Activated CD4-positive, alpha-beta T cell treated with anti-CD3 and anti-CD28 coated beads, Interleukin-2, Interleukin-6, amounts not matched to agents 100 ng/mL and 50 ng/mL, durations not matched to agents 16 hours and 8 hours (primary cell): ENCODE results near the gene DIS3L2.
"Not testable (repeated sequence)": the region's sequence is repeated elsewhere in the genome, so short reads cannot be mapped to it uniquely, and the experiment has no call there.

Experiments
- DNase-seq: peaks from one replicate; pipeline ENCODE4 v3.0.0-alpha.2; 2020

DIS3L2 gene

GRCh38 chr2:232073699-232074098 is 112.2 kb downstream of the DIS3L2 start:
- DNase-seq = no peak

DNA sequence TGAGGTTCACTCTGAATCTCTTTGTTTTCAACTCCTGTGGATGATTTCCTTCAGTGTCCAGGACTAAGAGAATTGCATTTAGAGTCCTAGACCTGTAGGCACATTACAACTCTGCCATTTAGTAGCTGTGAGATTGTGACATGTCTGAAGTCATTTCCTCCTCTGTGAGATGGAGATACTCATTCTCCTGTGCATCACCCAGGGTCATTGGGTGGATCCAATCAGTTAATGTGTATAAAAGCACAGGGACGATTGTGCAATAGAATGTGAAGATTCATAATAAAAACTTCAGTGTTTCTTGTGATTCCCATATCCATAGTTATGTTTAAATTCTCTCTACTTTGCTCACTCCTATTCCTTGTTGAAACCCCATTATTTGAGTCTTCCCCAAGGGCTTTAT is 113.6 kb downstream of the DIS3L2 start:
- no peak for DNase-seq

- no peak for DNase-seq
Measured at GRCh38 chr2:232075859-232076258, 114.3 kb downstream of the DIS3L2 start.

DNA sequence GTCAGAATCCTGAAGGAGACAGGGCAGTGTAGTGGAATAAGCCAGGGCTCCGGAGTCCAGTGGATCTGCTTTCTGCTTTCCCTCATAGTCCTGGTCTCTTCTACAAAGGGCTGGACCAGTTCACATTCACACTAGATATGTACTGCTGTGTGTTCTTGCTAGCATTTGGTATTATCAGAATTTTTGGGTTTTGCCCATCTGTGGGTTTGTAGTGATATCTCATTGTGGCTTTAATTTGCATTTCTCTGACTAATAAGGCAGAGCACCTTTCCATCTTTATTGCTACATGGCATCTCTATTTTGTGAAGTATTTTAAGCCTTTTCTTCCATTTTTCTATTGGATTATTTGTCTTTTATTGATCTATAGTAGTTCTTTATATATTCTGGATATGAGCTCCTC is 114.8 kb downstream of the DIS3L2 start:
- no peak for DNase-seq

DNA sequence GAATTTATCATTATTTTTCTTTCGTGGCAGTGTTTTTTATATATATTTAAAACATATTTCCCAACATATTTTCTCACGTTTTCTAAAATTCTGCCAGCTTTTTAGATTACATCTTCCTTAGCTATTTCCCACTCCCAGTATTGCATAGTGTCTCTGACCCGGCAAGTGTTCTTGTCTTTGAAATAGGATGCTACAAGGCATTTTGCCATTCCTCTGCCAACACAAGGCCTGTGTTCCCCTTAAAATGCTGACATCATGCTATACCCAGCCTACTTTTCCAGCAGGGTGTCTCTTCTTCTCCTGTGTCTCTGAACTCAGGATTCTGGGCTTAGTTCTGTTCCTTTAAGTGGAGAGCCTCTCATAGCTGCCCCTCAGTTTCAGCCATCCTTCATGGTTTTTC is 115.2 kb downstream of the DIS3L2 start:
- no peak for DNase-seq

DNA sequence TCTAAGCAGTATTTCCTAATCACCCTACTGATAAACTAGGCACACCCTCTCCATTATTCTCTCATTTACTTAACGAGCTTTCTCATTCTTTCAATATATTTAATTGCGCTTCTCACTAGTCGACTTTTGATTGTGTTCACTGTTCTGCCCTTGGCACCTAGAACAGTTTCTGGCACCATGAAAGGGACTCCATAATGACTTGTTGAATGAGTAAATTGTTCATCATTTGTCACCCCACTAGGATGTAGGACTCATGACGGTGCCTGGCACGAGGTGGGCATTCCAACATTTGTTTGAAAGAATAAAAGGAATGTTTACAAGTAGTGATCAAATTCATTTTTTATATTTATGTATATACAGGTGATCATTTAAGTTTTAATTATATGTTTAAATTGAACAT is 123.7 kb downstream of the DIS3L2 start:
- no peak for DNase-seq

- DNase-seq = no peak
Measured at GRCh38 chr2:232085826-232086425, 124.4 kb downstream of the DIS3L2 start.

- DNase-seq = no peak
Measured at GRCh38 chr2:232088771-232089170, 127.3 kb downstream of the DIS3L2 start.

GRCh38 chr2:232094201-232094600 is 132.7 kb downstream of the DIS3L2 start:
- no peak for DNase-seq

DNA sequence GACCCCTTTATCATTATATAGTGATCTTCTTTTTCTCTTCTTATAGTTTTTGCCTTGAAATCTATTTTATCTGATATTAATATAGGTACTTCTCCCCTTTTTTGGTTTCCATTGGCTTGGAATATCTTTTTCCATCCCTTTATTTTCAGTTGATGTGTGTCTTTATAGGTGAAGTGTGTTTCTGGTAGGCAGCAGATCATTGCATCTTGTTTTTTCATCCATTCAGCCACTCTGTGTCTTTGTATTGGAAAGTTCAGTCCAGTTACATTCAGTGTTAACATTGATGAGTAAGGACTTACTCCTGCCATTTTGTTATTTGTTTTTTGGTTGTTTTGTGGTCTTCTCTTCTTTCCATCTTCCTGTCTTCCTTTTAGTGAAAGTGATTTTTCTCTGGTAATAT is 133.4 kb downstream of the DIS3L2 start:
- no peak for DNase-seq

DNA sequence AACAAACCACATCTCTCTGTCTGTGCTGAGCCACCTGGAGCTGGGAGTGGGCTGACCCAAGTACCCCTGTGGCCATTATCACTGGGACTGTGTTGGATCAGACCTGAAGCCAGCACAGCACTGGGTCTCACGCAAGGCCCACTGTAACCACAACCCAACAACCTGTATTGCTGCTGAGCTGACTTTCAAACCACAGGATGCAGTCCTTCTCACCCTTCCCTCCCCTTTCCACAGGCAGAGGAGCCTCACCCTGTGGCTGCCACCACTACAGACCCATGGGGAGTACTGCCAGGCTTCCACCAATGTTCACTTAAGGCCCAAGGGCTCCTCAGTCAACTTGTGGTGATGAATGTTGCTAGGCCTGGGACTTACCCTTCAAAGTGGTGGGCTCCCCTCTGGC is 135.7 kb downstream of the DIS3L2 start:
- no peak for DNase-seq

DNA sequence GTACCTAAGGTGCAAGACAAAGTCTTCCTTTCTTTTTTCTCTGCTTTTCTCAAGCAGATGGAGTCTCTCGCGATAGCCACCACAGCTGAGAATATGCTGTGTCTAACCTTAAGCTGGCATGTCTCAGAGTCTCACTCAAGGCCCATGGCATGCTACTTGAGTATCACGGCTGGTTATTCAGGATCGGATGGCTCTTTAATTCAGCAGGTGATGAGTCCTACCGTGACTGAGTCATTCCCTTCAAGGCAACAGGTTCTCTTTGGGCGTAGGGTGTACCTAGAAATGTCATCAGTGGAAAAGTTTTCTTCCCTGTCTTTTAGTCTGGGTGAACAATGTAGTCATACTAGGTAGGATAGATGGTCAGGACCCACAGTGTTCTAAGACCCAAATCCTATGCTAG is 136.2 kb downstream of the DIS3L2 start:
- DNase-seq = no peak

DNA sequence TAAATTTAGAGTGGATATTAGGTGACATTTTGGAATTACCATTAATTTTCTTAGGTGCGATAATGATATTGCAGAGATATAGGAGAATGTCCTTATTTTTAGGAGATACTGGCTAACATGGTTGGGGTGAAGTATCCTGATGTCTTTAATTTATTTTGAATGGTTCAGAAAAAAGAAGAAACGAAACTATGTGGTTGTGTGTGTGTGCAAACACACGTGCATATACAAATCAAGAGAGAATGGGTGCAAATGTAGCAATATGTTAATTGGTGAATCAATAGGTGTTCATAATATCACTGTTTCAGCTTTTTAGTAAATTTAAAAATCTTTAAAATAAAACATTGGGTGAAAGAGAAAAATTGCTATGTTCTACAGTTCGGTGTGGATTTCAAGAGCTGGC is 140.9 kb downstream of the DIS3L2 start:
- DNase-seq = no peak

GRCh38 chr2:232103140-232103737 is 141.7 kb downstream of the DIS3L2 start:
- DNase-seq = no peak

- DNase-seq = no peak
Measured at GRCh38 chr2:232104076-232104646, 142.6 kb downstream of the DIS3L2 start.

DNA sequence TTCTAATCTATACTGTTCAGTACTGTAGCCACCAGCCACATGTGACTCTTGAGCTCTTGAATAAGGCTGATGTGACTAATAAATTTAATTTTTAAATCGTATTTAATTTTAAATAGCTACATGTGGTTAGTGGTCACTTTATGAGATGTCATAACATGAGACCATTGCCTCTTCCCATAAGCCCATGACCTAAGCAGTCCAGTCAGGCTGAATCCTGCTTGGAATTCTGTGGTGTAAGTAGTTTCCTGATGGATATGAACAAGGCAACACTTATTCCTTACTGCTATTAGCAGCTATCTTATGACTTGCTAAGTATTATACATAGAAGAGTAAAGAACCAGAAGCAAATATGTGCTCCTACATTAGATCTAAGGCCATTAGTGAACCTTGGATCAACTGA is 150.0 kb downstream of the DIS3L2 start:
- DNase-seq = no peak

DNA sequence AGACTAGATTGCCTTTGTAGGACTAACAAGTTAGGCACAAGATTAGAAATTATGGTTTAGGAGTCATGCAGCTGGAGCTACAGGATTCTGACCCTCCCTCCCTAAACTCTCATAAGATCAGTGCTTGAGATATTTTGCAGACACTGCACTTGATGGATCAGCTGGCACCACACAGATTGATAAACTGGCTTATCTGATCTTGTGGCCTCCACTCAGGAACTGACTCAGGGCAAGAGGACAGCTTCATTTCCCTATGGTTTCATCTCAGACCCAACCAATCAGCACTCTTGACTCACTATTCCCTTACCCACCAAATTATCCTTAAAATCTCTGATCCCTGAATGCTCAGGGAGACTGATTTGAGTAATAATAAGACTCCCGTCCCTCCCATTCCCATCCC is 152.3 kb downstream of the DIS3L2 start:
- DNase-seq = peak; percentile 50

- DNase-seq = not testable (repeated sequence)
Measured at GRCh38 chr2:232115728-232116361, 154.3 kb downstream of the DIS3L2 start.

DNA sequence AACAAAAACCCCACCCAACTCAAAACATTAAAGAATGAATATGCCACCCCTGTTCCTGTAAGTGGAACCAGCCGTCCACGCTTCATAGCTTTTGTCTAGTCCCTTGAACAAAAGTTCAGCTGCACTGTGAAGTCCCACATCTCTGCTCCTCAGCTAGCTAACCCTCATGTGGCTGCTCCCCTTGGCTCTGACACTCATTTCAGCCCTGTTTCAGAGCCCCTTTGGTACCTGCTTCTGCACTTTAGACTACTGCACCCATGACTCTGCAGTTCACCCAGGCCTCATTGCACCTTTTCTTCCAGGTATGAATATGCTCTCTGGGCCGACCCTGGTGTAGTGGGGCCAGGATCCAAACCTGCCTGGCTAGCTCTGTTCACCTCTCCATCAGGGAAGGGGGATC is 155.3 kb downstream of the DIS3L2 start:
- no peak for DNase-seq

DNA sequence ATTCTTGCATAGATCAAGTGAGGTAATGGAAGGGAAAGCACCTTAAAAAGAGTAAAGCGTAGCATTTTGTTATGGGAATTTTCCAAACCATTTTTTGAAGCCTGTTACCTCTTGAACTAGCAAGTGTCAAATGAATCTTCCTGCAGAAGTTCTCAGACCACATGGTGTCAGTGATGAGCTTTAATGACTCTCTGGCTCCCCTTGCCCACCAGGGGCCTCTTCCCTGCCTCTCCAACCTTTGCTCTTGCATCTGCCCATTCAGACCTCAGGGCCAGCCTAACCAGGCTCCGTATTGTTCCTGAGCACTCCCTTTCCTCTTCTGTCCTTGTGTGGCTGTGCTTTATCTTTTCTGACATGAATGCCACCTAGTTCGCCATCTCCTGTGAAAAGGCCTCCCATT is 155.9 kb downstream of the DIS3L2 start:
- no peak for DNase-seq

- DNase-seq = no peak
Measured at GRCh38 chr2:232120911-232121310, 159.4 kb downstream of the DIS3L2 start.

GRCh38 chr2:232124309-232124708 is 162.8 kb downstream of the DIS3L2 start:
- no peak for DNase-seq

DNA sequence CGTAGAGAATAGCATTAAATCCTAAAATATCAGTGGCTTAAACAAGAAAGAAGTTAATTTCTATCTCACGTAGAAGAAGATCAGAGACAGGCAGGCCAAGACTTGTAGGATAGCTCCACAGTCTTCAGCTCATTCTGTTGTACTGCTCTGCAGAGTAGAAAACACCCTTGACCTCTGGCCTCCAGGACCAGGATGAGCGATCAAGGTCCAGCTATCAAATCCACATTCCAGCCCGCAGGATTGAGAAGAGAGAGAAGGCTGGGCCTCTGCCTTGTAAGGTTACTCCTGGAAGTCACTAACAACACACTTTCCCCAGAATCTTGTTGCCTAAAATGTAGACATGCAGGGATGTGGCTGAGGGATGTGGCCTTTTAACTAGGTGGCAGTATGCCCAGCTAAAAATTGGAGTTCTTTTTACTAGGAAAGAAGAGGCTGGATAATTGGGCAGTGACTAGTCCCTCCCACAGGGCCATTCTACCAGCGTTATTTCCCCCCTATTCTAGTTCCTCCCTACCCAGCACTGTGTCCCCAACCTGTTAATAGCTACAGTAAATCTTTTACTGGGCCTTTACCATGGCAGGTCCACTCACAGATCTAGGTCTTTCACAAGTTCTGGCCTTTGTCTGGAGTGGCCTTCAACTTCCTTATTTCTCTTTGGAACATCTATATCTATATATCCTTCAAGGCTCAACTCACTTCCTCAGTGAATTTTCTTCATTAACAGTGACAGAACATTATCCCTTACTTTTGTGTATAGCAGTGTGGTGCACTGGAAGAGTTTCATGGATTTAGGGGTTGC is 165.0 kb downstream of the DIS3L2 start:
- no peak for DNase-seq

DNA sequence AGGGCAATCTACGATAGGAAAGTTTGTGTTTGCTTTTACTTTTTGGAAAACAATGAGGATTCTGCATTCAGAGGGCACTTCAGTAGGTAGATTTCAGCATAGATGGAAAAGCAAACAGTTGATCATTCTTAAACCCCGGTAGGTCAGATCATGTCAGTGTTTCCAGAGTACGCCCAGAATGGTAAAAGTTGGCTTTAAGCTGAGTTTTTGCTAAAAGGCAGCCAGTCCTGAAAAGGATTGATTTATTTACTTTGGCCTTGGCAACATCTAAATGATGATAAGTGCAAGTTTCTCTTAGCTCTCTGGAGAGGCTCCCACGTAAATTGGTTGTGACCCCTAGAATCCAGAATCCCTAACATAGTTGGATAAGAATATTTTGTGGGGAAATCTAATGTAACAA is 168.0 kb downstream of the DIS3L2 start:
- no peak for DNase-seq
